DLD1 (cell line): ENCODE results near the gene APOL5.
"Not testable (repeated sequence)": the region's sequence is repeated elsewhere in the genome, so short reads cannot be mapped to it uniquely, and the experiment has no call there.

Experiments
- in situ Hi-C: cut with HindIII; loops from 2 replicates; pipeline ENCODE4 v1.10.0; 2017; ENCODE audit warnings: low sequenced_read_pairs

Gene APOL5

GRCh38 chr22:35717572-35717971 is at the start of gene APOL5:
APOL5 (plus strand) TSS chr22:35717872; CDS start chr22:35717872, 0 bp downstream.
- in situ Hi-C loops, result no loop called here

- in situ Hi-C loops, result no loop called here
Measured at GRCh38 chr22:35674335-35674734, 43.3 kb upstream of the APOL5 start.

- in situ Hi-C loops, result not testable (repeated sequence)
Measured at GRCh38 chr22:35676065-35676464, 41.6 kb upstream of the APOL5 start.

GRCh38 chr22:35677460-35678187 is 40.0 kb upstream of the APOL5 start:
- in situ Hi-C loops, result no loop called here

- in situ Hi-C loops, result no loop called here
Measured at GRCh38 chr22:35678836-35679235, 38.8 kb upstream of the APOL5 start.

- in situ Hi-C loops, result not testable (repeated sequence)
Measured at GRCh38 chr22:35679492-35679891, 38.2 kb upstream of the APOL5 start.

- in situ Hi-C loops, result no loop called here
Measured at GRCh38 chr22:35681454-35682052, 36.1 kb upstream of the APOL5 start.

- in situ Hi-C loops, result no loop called here
Measured at GRCh38 chr22:35683560-35683959, 34.1 kb upstream of the APOL5 start.

- in situ Hi-C loops, result no loop called here
Measured at GRCh38 chr22:35684270-35684700, 33.4 kb upstream of the APOL5 start.

GRCh38 chr22:35684732-35685131 is 32.9 kb upstream of the APOL5 start:
- in situ Hi-C loops, result no loop called here

- in situ Hi-C loops, result no loop called here
Measured at GRCh38 chr22:35685731-35686130, 31.9 kb upstream of the APOL5 start.

GRCh38 chr22:35686298-35686697 is 31.4 kb upstream of the APOL5 start:
- in situ Hi-C loops, result no loop called here

GRCh38 chr22:35687461-35687860 is 30.2 kb upstream of the APOL5 start:
- in situ Hi-C loops, result no loop called here

GRCh38 chr22:35688913-35689675 is 28.6 kb upstream of the APOL5 start:
- in situ Hi-C loops, result no loop called here

- in situ Hi-C loops, result no loop called here
Measured at GRCh38 chr22:35690001-35690400, 27.7 kb upstream of the APOL5 start.

GRCh38 chr22:35695202-35695601 is 22.5 kb upstream of the APOL5 start:
- in situ Hi-C loops, result no loop called here

GRCh38 chr22:35697142-35697541 is 20.5 kb upstream of the APOL5 start:
- in situ Hi-C loops, result no loop called here

GRCh38 chr22:35699852-35700251 is 17.8 kb upstream of the APOL5 start:
- in situ Hi-C loops, result not testable (repeated sequence)

- in situ Hi-C loops, result no loop called here
Measured at GRCh38 chr22:35703861-35704584, 13.6 kb upstream of the APOL5 start.

- in situ Hi-C loops, result no loop called here
Measured at GRCh38 chr22:35705141-35705540, 12.5 kb upstream of the APOL5 start.

GRCh38 chr22:35708453-35708852 is 9.2 kb upstream of the APOL5 start:
- in situ Hi-C loops, result no loop called here
